Transverse colon (tissue), 4 donors: ENCODE results near the gene INPP5F. TPM values are rescaled to one million over a fixed set of nuclear protein-coding genes. Genes with fewer than 3 reads are reported as not detected.

Experiments used
- DNase-seq: peaks from one replicate; pipeline ENCODE4 v3.0.0-alpha.2; 2019
- H3K27ac ChIP-seq, 4 donors: fragments of 200-600 bp; sonication (generic); 2 replicates each; pipeline ENCODE4 v1.5.1; 2016 to 2018; ENCODE audit warnings: inconsistent platforms in 4 of 4
- H3K27me3 ChIP-seq: fragments of 200-600 bp; sonication (generic); 2 replicates; pipeline ENCODE4 v1.5.1; 2017; ENCODE audit warnings: inconsistent platforms
- H3K36me3 ChIP-seq, 4 donors: fragments of 200-600 bp; sonication (generic); 2 replicates each; pipeline ENCODE4 v1.5.1; 2017 to 2019; ENCODE audit warnings: inconsistent platforms in 4 of 4
- H3K4me1 ChIP-seq, 4 donors: fragments of 200-600 bp; sonication (generic); 2 replicates each; pipeline ENCODE4 v1.5.1; 2017 to 2020; ENCODE audit warnings: inconsistent platforms in 4 of 4
- H3K4me3 ChIP-seq, 4 donors: fragments of 200-600 bp; sonication (generic); 1 replicate in 1 of 4; 2 replicates in 3 of 4; pipeline versions ENCODE4 v1.5.1 to v1.6.1; 2017 to 2019; ENCODE audit warnings: inconsistent platforms in 4 of 4
- H3K9me3 ChIP-seq, 2 donors: fragments of 200-600 bp; sonication (generic); 2 replicates each; pipeline ENCODE4 v1.5.1; 2017 to 2019; ENCODE audit warnings: inconsistent platforms in 2 of 2
- CTCF ChIP-seq, 5 experiments: fragments of 200-600 bp in 3 of 5; fragments of 450-650 bp in 2 of 5; sonication (generic) in 3 of 5; IDR thresholded peaks; 1 replicate in 2 of 5; 2 replicates in 3 of 5; pipeline ENCODE4 v1.5.1; 2016 to 2017; ENCODE audit warnings: antibody characterized with exemption in 5 of 5, inconsistent platforms in 3 of 5, mild to moderate bottlenecking in 2 of 5, moderate library complexity in 1 of 5
- EP300 ChIP-seq: sonication (generic); formaldehyde crosslinking; IDR thresholded peaks from one replicate; pipeline ENCODE4 v1.6.1; 2017; ENCODE audit warnings: antibody characterized with exemption, low read depth
- POLR2A ChIP-seq: fragments of 450-650 bp; IDR thresholded peaks from one replicate; pipeline ENCODE4 v1.6.1; 2016; ENCODE audit warnings: antibody characterized with exemption, mild to moderate bottlenecking, moderate library complexity
- POLR2AphosphoS5 ChIP-seq, 3 donors: sonication (generic); formaldehyde crosslinking; IDR thresholded peaks; one replicate each; pipeline ENCODE4 v1.6.1; 2016; ENCODE audit warnings: antibody characterized with exemption in 3 of 3
- WGBS, 2 donors: methylation state at CpG; one replicate each; pipeline ENCODE4 v1.1.5; 2018; ENCODE audit warnings: low coverage in 1 of 2; 5-methylcytosine and 5-hydroxymethylcytosine counted together
- in situ Hi-C, 4 donors: fragments of 200-750 bp; cut with MboI; loops; one replicate each; pipeline versions ENCODE4 v1.15.0 to v1.15.1; 2017; ENCODE audit warnings: low sequenced_read_pairs in 3 of 4, low pct_ligation_motif_present in 1 of 4, low pct_unique_long_range_greater_than_20kb in 1 of 4
- intact Hi-C: fragments of 100-400 bp; cut with DNase I; formaldehyde crosslinking; loops from one replicate; pipeline ENCODE4 v1.15.1; 2023; ENCODE audit warnings: low total_unique reads
- total RNA-seq, 4 donors: library from RNA; depleted of rRNA; stranded (reverse); fragments of >200 nt; gene quantifications; one replicate each; pipeline ENCODE4 v1.1.0, GENCODE V29; 2016

INPP5F gene
- total RNA-seq, 4 donors from 2014 or later, result 11.6 to 24.6 (median 16.6) TPM

GRCh38 chr10:119737039-119737663 lies 11.3 kb downstream of the INPP5F start:
- H3K27ac ChIP-seq, result peak overlapping the region in 3 of 4 donors; percentile 64 to 66 (median 65)
- intact Hi-C loops (no loop called here), in situ Hi-C loops (no loop called here)
- TF ChIP-seq CTCF (IDR thresholded peaks at IDR 0.05), result no peak
- no peak for TF ChIP-seq POLR2AphosphoS5 (IDR thresholded peaks at IDR 0.05)
- TF ChIP-seq EP300, result no peak
- no peak for TF ChIP-seq POLR2A
- peaks cover 0 to 19% (median 12%) of the 10 kb centered on the region in 4 donors for H3K4me1 ChIP-seq
- H3K4me3 ChIP-seq, result no peak overlapping the region
- no peaks in the 10 kb centered on the region for H3K27me3 ChIP-seq
- H3K36me3 ChIP-seq, result no peaks in the 10 kb centered on the region
- WGBS, 2 donors, result 88% methylated on average over 2 of the region's 2 CpGs; no CpG with 5 or more reads in 1 of the 2 donors
- no peak for DNase-seq
- H3K9me3 ChIP-seq, result no peaks in the 10 kb centered on the region

GRCh38 chr10:119737823-119738222 lies 12.0 kb downstream of the INPP5F start:
- TF ChIP-seq POLR2A (no peak), CTCF (IDR thresholded peaks at IDR 0.05) (no peak), POLR2AphosphoS5 (IDR thresholded peaks at IDR 0.05) (peak; percentile 36 to 52 (median 39)), EP300 (no peak)
- Histone ChIP-seq H3K36me3 (no peaks in the 10 kb centered on the region), H3K27me3 (no peaks in the 10 kb centered on the region), H3K27ac (peak overlapping the region; percentile 5 to 66 (median 64)), H3K9me3 (no peaks in the 10 kb centered on the region), H3K4me1 (peaks cover 2 to 19% (median 12%) of the 10 kb centered on the region in 4 donors), H3K4me3 (no peak overlapping the region)
- intact Hi-C loops (no loop called here), in situ Hi-C loops (no loop called here)
- 38 to 39% methylated on average over 1 of the region's 1 CpG for whole genome bisulfite sequencing, 2 donors
- peak; percentile 30 for DNase-seq

- DNase-seq, result no peak
- no peak overlapping the region for H3K4me3 ChIP-seq
- WGBS, 2 donors, result 71 to 93% methylated on average over 1 of the region's 1 CpG
- intact Hi-C loops, result no loop called here
- no peaks in the 10 kb centered on the region for H3K36me3 ChIP-seq
- TF ChIP-seq EP300 (no peak), POLR2A (no peak), CTCF (IDR thresholded peaks at IDR 0.05) (no peak), POLR2AphosphoS5 (IDR thresholded peaks at IDR 0.05) (no peak)
- no peak overlapping the region for H3K27ac ChIP-seq
- no peaks in the 10 kb centered on the region for H3K9me3 ChIP-seq
- in situ Hi-C loops, result no loop called here
- H3K27me3 ChIP-seq, result no peaks in the 10 kb centered on the region
- peaks cover 9 to 28% (median 12%) of the 10 kb centered on the region in 4 donors for H3K4me1 ChIP-seq
Observed at GRCh38 chr10:119738962-119739361, 13.1 kb downstream of the INPP5F start.

- DNase-seq, result no peak
- 90 to 92% methylated on average over 3 of the region's 3 CpGs for WGBS, 2 donors
- H3K27me3 ChIP-seq, result no peaks in the 10 kb centered on the region
- TF ChIP-seq CTCF (IDR thresholded peaks at IDR 0.05), result no peak
- no peak for TF ChIP-seq POLR2AphosphoS5 (IDR thresholded peaks at IDR 0.05)
- TF ChIP-seq EP300, result no peak
- no peak for TF ChIP-seq POLR2A
- H3K9me3 ChIP-seq, result no peaks in the 10 kb centered on the region
- no peak overlapping the region for H3K4me3 ChIP-seq
- intact Hi-C loops, result loop anchor here (10.0 kb wide), 2 partner anchors 75 to 115 kb away; no protein-coding TSS in a partner anchor
- H3K4me1 ChIP-seq, result peaks cover 9 to 28% (median 12%) of the 10 kb centered on the region in 4 donors
- no peaks in the 10 kb centered on the region for H3K36me3 ChIP-seq
- H3K27ac ChIP-seq, result no peak overlapping the region
- in situ Hi-C loops, result loop anchor here in 1 of 4 donors (10.0 kb wide), 1 partner anchor 115 kb away; no protein-coding TSS in a partner anchor
Observed at GRCh38 chr10:119740096-119740495, 14.2 kb downstream of the INPP5F start.
